Stimulated activated naive CD8-positive, alpha-beta T cell treated with anti-CD3 and anti-CD28 coated beads, Interleukin-15, amount 100 ng/mL, for 72 hours (primary cell): ENCODE data around the gene PDE4D.
A peak's percentile ranks its signal among the peaks of the same experiment; 100 is the strongest.
"Not testable (repeated sequence)": the region's sequence is repeated elsewhere in the genome, so short reads cannot be mapped to it uniquely, and the experiment has no call there.

Experiments used
- ATAC-seq: fragments of 150-1000 bp; cut with Tn5 transposase; 2 replicates; pipeline ENCODE4 v1.10.0; 2021; ENCODE audit warnings: mild to moderate bottlenecking, moderate library complexity
- DNase-seq, 2 donors: peaks; one replicate each; pipeline ENCODE4 v3.0.0; 2021 to 2022
- H3K27ac Mint-ChIP-seq, 2 donors: one replicate each; pipeline ENCODE4 v1.8.0; 2022; ENCODE audit warnings: mild to moderate bottlenecking in 2 of 2, mixed read lengths in 2 of 2, moderate library complexity in 2 of 2
- H3K27me3 Mint-ChIP-seq: one replicate; pipeline ENCODE4 v1.8.0; 2022; ENCODE audit warnings: mixed read lengths
- H3K4me1 Mint-ChIP-seq: one replicate; pipeline ENCODE4 v1.8.0; 2022; ENCODE audit warnings: mild to moderate bottlenecking, mixed read lengths
- H3K4me3 Mint-ChIP-seq, 2 donors: one replicate each; pipeline ENCODE4 v1.8.0; 2022; ENCODE audit warnings: mild to moderate bottlenecking in 2 of 2, mixed read lengths in 2 of 2, moderate library complexity in 1 of 2
- H3K9me3 Mint-ChIP-seq, 2 donors: one replicate each; pipeline ENCODE4 v1.8.0; 2022; ENCODE audit warnings: mixed read lengths in 2 of 2

Gene PDE4D

DNA sequence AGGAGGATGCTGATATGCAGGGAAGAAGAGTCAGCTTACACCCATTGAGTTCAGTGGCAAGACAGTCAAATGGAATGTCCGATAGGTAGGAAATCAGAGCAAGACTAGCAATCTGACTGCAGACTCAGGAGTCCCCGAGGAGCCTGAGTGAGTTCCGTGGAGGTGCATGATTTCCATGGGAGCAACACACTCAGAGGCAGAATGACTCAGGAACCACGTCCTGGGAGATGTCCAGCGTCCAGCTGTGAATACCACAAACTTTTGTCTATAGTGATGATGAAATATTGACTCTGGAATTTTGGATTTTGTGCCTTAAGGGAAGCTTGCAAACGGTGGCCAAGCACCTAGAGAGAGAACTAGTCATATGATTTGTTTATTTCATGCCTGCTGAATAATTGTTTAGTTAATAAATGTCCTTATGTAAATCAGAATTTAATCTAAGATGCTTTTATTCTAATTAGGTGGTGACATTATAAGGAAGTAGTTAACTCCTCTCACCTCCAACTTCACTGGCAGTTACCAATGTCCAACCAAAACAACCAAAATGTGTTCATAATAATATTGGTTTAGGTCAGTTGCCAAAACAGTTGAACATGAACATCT, 100.4 kb downstream of the PDE4D start:
- no peak for ATAC-seq
- no peak overlapping the region for H3K27ac Mint-ChIP-seq
- peaks cover 14% of the 10 kb centered on the region for H3K4me1 Mint-ChIP-seq
- peaks cover 19% of the 10 kb centered on the region for H3K27me3 Mint-ChIP-seq
- DNase-seq = no peak
- no peak overlapping the region for H3K4me3 Mint-ChIP-seq
- H3K9me3 Mint-ChIP-seq = no peaks in the 10 kb centered on the region

GRCh38 chr5:59791617-59792016, 101.9 kb downstream of the PDE4D start:
- DNase-seq (no peak), ATAC-seq (no peak)
- H3K4me1 Mint-ChIP-seq = peaks cover 14% of the 10 kb centered on the region
- H3K27ac Mint-ChIP-seq = no peak overlapping the region
- peaks cover 30% of the 10 kb centered on the region for H3K27me3 Mint-ChIP-seq
- no peaks in the 10 kb centered on the region for H3K9me3 Mint-ChIP-seq
- no peak overlapping the region for H3K4me3 Mint-ChIP-seq

DNA sequence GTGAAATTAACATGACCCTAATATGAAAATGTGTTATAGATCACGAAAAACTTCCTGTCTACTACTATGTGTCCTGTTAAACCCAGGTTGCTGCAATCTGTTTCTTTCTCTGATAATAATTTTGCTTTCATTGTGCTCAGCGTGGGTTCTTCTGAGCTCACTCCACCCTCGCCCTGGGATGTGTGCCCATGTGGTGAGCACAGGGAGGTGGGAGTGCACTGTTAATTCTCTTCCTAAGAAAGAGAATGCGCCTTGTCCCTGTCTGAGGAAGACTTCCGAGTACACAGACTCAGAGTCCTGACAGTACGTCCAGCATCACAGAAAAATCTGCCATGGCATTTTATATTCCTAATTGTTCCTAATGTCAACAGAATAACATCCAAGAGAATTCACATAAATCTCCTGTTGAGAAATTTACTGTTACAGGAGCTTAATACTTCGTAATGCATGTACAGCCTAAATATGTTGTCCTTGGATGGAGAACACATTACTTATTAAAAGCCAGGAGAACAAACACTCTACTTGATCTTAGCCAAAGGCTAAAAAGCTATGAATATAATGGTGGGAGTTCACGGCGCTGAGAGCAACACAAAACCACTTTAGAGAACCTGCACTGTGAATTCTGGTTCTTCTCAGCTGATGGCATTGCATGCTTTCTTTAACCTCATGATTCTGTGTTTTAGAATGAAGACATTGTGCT, 102.6 kb downstream of the PDE4D start:
- peak overlapping the region; percentile 24 to 54 for H3K4me3 Mint-ChIP-seq
- H3K27me3 Mint-ChIP-seq = peaks cover 37% of the 10 kb centered on the region
- ATAC-seq (peak; percentile 44), DNase-seq (no peak)
- peak overlapping the region; percentile 50 to 51 for H3K27ac Mint-ChIP-seq
- H3K9me3 Mint-ChIP-seq = no peaks in the 10 kb centered on the region
- H3K4me1 Mint-ChIP-seq = peaks cover 14% of the 10 kb centered on the region

DNA sequence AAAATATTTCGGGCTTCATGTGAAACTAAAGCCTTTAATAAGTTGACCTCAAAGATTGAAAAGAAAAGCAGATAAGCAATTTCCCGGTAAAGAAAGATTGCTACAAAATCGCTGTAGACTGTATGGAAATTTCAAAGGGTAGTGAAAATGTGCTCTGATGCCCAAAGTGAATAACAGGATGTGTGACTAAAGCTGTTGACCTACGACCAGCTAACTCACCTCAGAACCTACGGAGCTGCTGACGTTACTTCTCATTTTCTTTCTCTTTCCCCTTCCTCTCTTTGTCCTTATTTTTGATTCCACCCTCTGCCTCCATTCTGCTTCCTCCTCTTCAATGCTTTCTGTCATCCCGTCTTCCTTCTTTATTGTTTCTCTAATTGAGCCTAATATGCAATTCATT, 103.2 kb downstream of the PDE4D start:
- Mint-ChIP-seq H3K4me1 (peaks cover 14% of the 10 kb centered on the region), H3K9me3 (no peaks in the 10 kb centered on the region), H3K27me3 (peaks cover 42% of the 10 kb centered on the region), H3K27ac (peak overlapping the region; percentile 50 to 51), H3K4me3 (peak overlapping the region; percentile 24 to 54)
- peak; percentile 77 for ATAC-seq
- DNase-seq = no peak

DNA sequence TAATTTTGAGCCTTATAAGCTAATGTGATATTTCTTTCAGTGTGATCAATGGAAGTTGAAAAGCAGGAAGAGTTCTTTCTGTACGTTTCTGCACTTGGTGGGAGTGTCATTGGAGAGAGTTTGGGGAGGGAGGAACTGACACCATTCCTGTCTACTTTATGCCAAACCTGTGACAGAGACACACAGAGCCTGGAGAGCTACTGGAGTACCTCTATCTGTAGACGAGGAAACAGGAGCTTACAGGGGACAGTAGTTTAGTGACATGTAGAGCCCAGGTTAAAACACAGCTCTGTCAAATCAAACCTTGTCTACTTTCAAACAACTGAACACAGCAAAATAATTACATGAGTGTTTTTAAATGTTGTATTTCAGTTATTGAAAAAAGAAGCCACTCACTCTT, 103.6 kb downstream of the PDE4D start:
- DNase-seq = no peak
- Mint-ChIP-seq H3K9me3 (no peaks in the 10 kb centered on the region), H3K4me1 (peaks cover 14% of the 10 kb centered on the region), H3K27ac (peak overlapping the region; percentile 40 to 43), H3K27me3 (peaks cover 43% of the 10 kb centered on the region), H3K4me3 (no peak overlapping the region)
- no peak for ATAC-seq

- Mint-ChIP-seq H3K9me3 (no peaks in the 10 kb centered on the region), H3K27me3 (peaks cover 43% of the 10 kb centered on the region), H3K4me3 (no peak overlapping the region), H3K4me1 (peaks cover 13% of the 10 kb centered on the region), H3K27ac (no peak overlapping the region)
- ATAC-seq (no peak), DNase-seq (no peak)
Measured at GRCh38 chr5:59789197-59789596, 104.3 kb downstream of the PDE4D start.

DNA sequence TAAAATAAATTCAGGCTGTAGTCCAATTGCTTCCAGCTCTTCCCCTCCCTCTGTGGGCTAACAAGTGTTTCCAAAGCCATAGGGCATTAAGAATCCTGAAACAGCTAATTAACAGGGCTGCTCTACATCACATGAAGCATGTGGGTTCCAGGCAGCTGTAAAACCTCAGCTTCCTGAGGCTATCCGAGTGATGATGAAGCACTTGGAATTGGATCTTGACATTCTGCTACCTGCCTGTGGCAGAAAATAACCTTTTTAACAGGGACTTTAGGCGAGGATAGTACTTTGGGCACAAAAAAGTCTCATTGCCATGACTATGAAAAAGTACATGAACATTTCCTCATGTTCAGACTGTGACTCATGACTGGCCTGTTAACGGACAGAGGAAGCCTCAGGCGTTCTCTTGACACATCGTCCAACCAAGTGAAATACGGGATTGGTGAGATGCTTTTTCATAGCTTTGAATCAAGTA, 107.2 kb downstream of the PDE4D start:
- H3K27ac Mint-ChIP-seq = no peak overlapping the region

GRCh38 chr5:59785676-59786333, 107.7 kb downstream of the PDE4D start:
- H3K4me1 Mint-ChIP-seq = peaks cover 6% of the 10 kb centered on the region
- ATAC-seq = no peak
- H3K9me3 Mint-ChIP-seq = no peaks in the 10 kb centered on the region
- no peak for DNase-seq
- H3K4me3 Mint-ChIP-seq = no peak overlapping the region
- peaks cover 29% of the 10 kb centered on the region for H3K27me3 Mint-ChIP-seq
- H3K27ac Mint-ChIP-seq = no peak overlapping the region

More for the DNA sequence above, 107.2 kb downstream of the PDE4D start:
- ATAC-seq = no peak
- Mint-ChIP-seq H3K4me3 (no peak overlapping the region), H3K27me3 (peaks cover 29% of the 10 kb centered on the region), H3K4me1 (peaks cover 8% of the 10 kb centered on the region), H3K9me3 (no peaks in the 10 kb centered on the region)
- DNase-seq = no peak

DNA sequence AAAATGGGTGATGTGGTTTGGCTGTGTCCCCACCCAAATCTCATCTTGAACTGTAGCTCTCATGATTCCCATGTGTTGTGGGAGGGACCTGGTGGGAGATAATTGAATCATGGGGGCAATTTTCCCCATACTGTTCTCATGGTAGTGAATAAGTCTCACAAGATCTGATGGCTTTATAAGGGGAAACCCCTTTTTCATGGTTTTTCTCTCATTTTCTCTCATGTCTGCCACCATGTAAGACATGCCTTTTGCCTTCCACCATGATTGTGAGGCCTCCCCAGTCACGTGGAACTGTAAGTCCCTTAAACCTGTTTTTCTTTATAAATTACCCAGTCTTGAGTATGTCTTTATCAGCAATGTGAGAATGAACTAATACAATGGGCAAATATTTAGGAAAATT, 108.8 kb downstream of the PDE4D start:
- H3K27ac Mint-ChIP-seq, H3K4me3 Mint-ChIP-seq, ATAC-seq, H3K4me1 Mint-ChIP-seq, DNase-seq, H3K9me3 Mint-ChIP-seq: not testable (repeated sequence)
- peaks cover 29% of the 10 kb centered on the region for H3K27me3 Mint-ChIP-seq

GRCh38 chr5:59783264-59783663, 110.3 kb downstream of the PDE4D start:
- DNase-seq (no peak), ATAC-seq (no peak)
- H3K4me1 Mint-ChIP-seq = no peaks in the 10 kb centered on the region
- no peaks in the 10 kb centered on the region for H3K9me3 Mint-ChIP-seq
- H3K4me3 Mint-ChIP-seq = no peak overlapping the region
- H3K27ac Mint-ChIP-seq = no peak overlapping the region
- H3K27me3 Mint-ChIP-seq = peaks cover 25% of the 10 kb centered on the region

- Mint-ChIP-seq H3K9me3 (no peaks in the 10 kb centered on the region), H3K4me1 (no peaks in the 10 kb centered on the region), H3K4me3 (no peak overlapping the region), H3K27me3 (peaks cover 21% of the 10 kb centered on the region), H3K27ac (no peak overlapping the region)
- ATAC-seq (no peak), DNase-seq (no peak)
Measured at GRCh38 chr5:59782856-59783255, 110.7 kb downstream of the PDE4D start.

DNA sequence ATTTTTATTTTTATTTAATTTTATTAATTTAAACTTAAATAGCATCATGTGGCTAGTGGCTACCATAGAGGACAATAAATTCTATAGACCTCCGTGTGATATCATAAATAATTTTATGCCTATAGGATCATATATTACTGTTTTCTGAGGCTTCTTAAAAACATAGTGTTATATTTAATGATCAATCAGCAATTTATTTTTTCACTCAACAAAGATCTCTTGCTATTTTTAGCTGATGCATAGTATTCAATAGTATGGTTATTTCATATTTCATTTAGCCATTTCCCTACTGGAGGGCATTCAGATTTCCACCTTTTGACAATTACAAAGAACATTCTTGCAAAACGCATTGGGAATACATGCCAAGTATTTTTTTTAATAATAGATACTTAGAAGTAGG, 114.1 kb downstream of the PDE4D start:
- no peaks in the 10 kb centered on the region for H3K9me3 Mint-ChIP-seq
- H3K27ac Mint-ChIP-seq = no peak overlapping the region
- H3K4me3 Mint-ChIP-seq = no peak overlapping the region
- ATAC-seq (no peak), DNase-seq (no peak)
- H3K4me1 Mint-ChIP-seq = no peaks in the 10 kb centered on the region
- H3K27me3 Mint-ChIP-seq = no peaks in the 10 kb centered on the region

DNA sequence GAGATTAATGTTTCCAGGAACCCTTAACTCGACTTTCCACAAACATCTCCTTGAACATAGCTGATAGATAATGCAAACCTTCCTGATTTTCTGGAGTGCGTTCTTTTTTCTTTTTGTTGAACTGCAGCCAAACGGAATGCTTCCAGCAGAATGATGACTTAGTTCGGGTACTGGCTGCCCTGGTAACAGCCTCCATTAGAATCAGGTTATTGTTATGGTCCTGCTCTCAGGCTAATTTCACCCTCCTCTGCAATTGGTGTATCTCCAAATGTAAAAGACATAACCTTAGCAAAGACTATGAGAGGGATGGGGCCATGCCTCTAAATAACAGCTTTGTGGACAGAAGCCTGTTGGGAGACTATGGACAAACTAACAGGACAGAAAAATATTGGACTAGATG, 116.5 kb downstream of the PDE4D start:
- Mint-ChIP-seq H3K27me3 (no peaks in the 10 kb centered on the region), H3K27ac (no peak overlapping the region), H3K4me1 (no peaks in the 10 kb centered on the region), H3K4me3 (no peak overlapping the region), H3K9me3 (no peaks in the 10 kb centered on the region)
- DNase-seq = no peak
- no peak for ATAC-seq

GRCh38 chr5:59773294-59773693, 120.2 kb downstream of the PDE4D start:
- no peak for ATAC-seq
- Mint-ChIP-seq H3K27me3 (peaks cover 30% of the 10 kb centered on the region), H3K27ac (no peak overlapping the region), H3K4me3 (no peak overlapping the region), H3K4me1 (peaks cover 3% of the 10 kb centered on the region), H3K9me3 (no peaks in the 10 kb centered on the region)
- DNase-seq = no peak

GRCh38 chr5:59772757-59773156, 120.8 kb downstream of the PDE4D start:
- ATAC-seq (no peak), DNase-seq (no peak)
- H3K4me1 Mint-ChIP-seq = peaks cover 8% of the 10 kb centered on the region
- H3K27ac Mint-ChIP-seq = no peak overlapping the region
- H3K9me3 Mint-ChIP-seq = no peaks in the 10 kb centered on the region
- H3K4me3 Mint-ChIP-seq = no peak overlapping the region
- peaks cover 36% of the 10 kb centered on the region for H3K27me3 Mint-ChIP-seq

- Mint-ChIP-seq H3K4me3 (no peak overlapping the region), H3K27me3 (peaks cover 41% of the 10 kb centered on the region), H3K27ac (no peak overlapping the region), H3K4me1 (peaks cover 8% of the 10 kb centered on the region), H3K9me3 (no peaks in the 10 kb centered on the region)
- ATAC-seq = no peak
- no peak for DNase-seq
Measured at GRCh38 chr5:59772206-59772605, 121.3 kb downstream of the PDE4D start.
